HG02763 (cell line): ENCODE measurements around the gene USP21.

ENCODE experiments used
- ATAC-seq: cut with Tn5 transposase; IDR thresholded peaks from one replicate; pipeline ENCODE4 v1.9.1; 2021; ENCODE audit warnings: mild to moderate bottlenecking, moderate library complexity; ENCODE audit not compliant: unreplicated experiment

The USP21 gene

GRCh38 chr1:161215076-161215475 is 55.8 kb downstream of the USP21 start, which contains the start of gene FCER1G:
Gene FCER1G (plus strand): TSS chr1:161215295. CDS start chr1:161215322, 27 bp downstream.
- no peak for ATAC-seq
